GM12801 (cell line): ENCODE measurements around the gene SLC25A13.

Experiments
- CTCF ChIP-seq: IDR thresholded peaks from one replicate; pipeline ENCODE4 v1.5.1; 2011; ENCODE audit warnings: control low read depth; ENCODE audit not compliant: insufficient read length; ENCODE audit errors: extremely low read depth

The SLC25A13 gene

GRCh38 chr7:96122746-96123145 lies 199.2 kb downstream of the SLC25A13 start:
- TF ChIP-seq CTCF = no peak

- no peak for TF ChIP-seq CTCF
Observed at GRCh38 chr7:96121752-96122151, 200.1 kb downstream of the SLC25A13 start.

GRCh38 chr7:96120445-96121225 lies 201.3 kb downstream of the SLC25A13 start:
- TF ChIP-seq CTCF = no peak

GRCh38 chr7:96118449-96119001 lies 203.4 kb downstream of the SLC25A13 start:
- no peak for TF ChIP-seq CTCF

- no peak for TF ChIP-seq CTCF
Observed at GRCh38 chr7:96116173-96116572, 205.7 kb downstream of the SLC25A13 start.

GRCh38 chr7:96114190-96114589 lies 207.7 kb downstream of the SLC25A13 start:
- no peak for TF ChIP-seq CTCF

- no peak for TF ChIP-seq CTCF
Observed at GRCh38 chr7:96111405-96111804, 210.5 kb downstream of the SLC25A13 start.
